Measurements from ENCODE around the gene PROM1.

DNA sequence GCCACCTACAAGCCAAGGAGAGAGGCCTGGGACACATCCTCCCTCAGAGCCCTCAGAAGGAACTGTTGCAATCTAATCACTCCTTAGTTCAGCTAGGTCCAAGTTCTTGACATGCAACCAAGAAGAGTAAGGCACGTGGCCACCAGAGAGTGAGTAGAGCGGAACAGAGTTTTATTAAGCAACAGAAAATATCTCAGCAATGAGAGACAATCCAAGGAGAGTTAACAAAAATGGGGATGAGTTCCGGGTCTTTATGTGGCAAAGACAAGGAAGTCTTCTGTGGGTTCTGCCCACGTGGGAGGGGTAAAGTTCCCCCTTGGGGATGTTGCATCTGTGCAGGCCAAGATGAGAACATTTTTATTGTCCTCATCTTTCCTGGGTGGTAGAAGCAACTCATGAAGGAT, 38.5 kb upstream of the PROM1 start:
- no peak for TF ChIP-seq EZH2 (IDR thresholded peaks at IDR 0.05; ENCODE audit: low read depth, low read length, severe bottlenecking)
- TF ChIP-seq, protein P1, sequence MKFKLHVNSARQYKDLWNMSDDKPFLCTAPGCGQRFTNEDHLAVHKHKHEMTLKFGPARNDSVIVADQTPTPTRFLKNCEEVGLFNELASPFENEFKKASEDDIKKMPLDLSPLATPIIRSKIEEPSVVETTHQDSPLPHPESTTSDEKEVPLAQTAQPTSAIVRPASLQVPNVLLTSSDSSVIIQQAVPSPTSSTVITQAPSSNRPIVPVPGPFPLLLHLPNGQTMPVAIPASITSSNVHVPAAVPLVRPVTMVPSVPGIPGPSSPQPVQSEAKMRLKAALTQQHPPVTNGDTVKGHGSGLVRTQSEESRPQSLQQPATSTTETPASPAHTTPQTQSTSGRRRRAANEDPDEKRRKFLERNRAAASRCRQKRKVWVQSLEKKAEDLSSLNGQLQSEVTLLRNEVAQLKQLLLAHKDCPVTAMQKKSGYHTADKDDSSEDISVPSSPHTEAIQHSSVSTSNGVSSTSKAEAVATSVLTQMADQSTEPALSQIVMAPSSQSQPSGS (IDR thresholded peaks at IDR 0.05; ENCODE audit: low read length): no peak
- no peak for TF ChIP-seq CEBPB (IDR thresholded peaks at IDR 0.05; ENCODE audit: low read depth, low read length)
- TF ChIP-seq, protein P2, sequence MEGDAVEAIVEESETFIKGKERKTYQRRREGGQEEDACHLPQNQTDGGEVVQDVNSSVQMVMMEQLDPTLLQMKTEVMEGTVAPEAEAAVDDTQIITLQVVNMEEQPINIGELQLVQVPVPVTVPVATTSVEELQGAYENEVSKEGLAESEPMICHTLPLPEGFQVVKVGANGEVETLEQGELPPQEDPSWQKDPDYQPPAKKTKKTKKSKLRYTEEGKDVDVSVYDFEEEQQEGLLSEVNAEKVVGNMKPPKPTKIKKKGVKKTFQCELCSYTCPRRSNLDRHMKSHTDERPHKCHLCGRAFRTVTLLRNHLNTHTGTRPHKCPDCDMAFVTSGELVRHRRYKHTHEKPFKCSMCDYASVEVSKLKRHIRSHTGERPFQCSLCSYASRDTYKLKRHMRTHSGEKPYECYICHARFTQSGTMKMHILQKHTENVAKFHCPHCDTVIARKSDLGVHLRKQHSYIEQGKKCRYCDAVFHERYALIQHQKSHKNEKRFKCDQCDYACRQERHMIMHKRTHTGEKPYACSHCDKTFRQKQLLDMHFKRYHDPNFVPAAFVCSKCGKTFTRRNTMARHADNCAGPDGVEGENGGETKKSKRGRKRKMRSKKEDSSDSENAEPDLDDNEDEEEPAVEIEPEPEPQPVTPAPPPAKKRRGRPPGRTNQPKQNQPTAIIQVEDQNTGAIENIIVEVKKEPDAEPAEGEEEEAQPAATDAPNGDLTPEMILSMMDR (IDR thresholded peaks at IDR 0.05; ENCODE audit: control extremely low read depth in 1 of 3, insufficient read depth in 1 of 3, low read depth in 1 of 3, low read length in 3 of 3): no peak
- no peak for TF ChIP-seq BRCA1 (IDR thresholded peaks at IDR 0.05; ENCODE audit: low read depth, low read length)
- TF ChIP-seq POU5F1 (IDR thresholded peaks at IDR 0.05; ENCODE audit: low read depth, low read length): no peak
- TF ChIP-seq, protein P3, sequence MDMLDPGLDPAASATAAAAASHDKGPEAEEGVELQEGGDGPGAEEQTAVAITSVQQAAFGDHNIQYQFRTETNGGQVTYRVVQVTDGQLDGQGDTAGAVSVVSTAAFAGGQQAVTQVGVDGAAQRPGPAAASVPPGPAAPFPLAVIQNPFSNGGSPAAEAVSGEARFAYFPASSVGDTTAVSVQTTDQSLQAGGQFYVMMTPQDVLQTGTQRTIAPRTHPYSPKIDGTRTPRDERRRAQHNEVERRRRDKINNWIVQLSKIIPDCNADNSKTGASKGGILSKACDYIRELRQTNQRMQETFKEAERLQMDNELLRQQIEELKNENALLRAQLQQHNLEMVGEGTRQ (IDR thresholded peaks at IDR 0.05; ENCODE audit: low read length): no peak
- no peak for TF ChIP-seq RAD21 (IDR thresholded peaks at IDR 0.05 in 1 of 2, conservative IDR thresholded peaks at IDR 0.05 in 1 of 2; ENCODE audit: low read depth in 2 of 2, low read length in 2 of 2)
- TF ChIP-seq GABPA (IDR thresholded peaks at IDR 0.05; ENCODE audit: borderline replicate concordance, insufficient read depth, low read length): no peak
- TF ChIP-seq TEAD4 (IDR thresholded peaks at IDR 0.05; ENCODE audit: low read depth, low read length): no peak
- TF ChIP-seq SP2 (IDR thresholded peaks at IDR 0.05; ENCODE audit: low read length): no peak
- TF ChIP-seq RBBP5 (IDR thresholded peaks at IDR 0.05; ENCODE audit: borderline replicate concordance, low read depth, low read length): no peak
- no peak for TF ChIP-seq NRF1 (IDR thresholded peaks at IDR 0.05; ENCODE audit: low read depth, low read length)

Measured in H1 (cell line).